ENCODE results near the gene ATP6V1G3.
"Not testable (repeated sequence)": the region's sequence is repeated elsewhere in the genome, so short reads cannot be mapped to it uniquely, and the experiment has no call there.

Gene ATP6V1G3

GRCh38 chr1:198491596-198491995 lies 48.9 kb downstream of the ATP6V1G3 start:
- H3K36me3 ChIP-seq, result no peaks in the 10 kb centered on the region
- no peaks in the 10 kb centered on the region for H4K20me1 ChIP-seq
- no peaks in the 10 kb centered on the region for H3K9me3 ChIP-seq
- TF ChIP-seq Cebpa-rat (IDR thresholded peaks at IDR 0.05), result no peak
- no peaks in the 10 kb centered on the region for H3K4me1 ChIP-seq
- no peak overlapping the region for H3K9ac ChIP-seq
- no peaks in the 10 kb centered on the region for H3K27me3 ChIP-seq
- H3K4me2 ChIP-seq, result no peak overlapping the region
- H3K27ac ChIP-seq, result no peak overlapping the region
- H3K4me3 ChIP-seq, result no peak overlapping the region

- Histone ChIP-seq H3K4me1 (no peaks in the 10 kb centered on the region), H3K4me2 (no peak overlapping the region), H3K36me3 (no peaks in the 10 kb centered on the region), H3K27me3 (no peaks in the 10 kb centered on the region), H3K9ac (no peak overlapping the region), H3K4me3 (no peak overlapping the region), H3K27ac (no peak overlapping the region), H4K20me1 (no peaks in the 10 kb centered on the region), H3K9me3 (no peaks in the 10 kb centered on the region)
- no peak for TF ChIP-seq Cebpa-rat (IDR thresholded peaks at IDR 0.05)
Measured at GRCh38 chr1:198491028-198491427, 49.5 kb downstream of the ATP6V1G3 start.

GRCh38 chr1:198490224-198490623 lies 50.3 kb downstream of the ATP6V1G3 start:
- Histone ChIP-seq H3K4me3 (no peak overlapping the region), H3K9me3 (no peaks in the 10 kb centered on the region), H3K36me3 (no peaks in the 10 kb centered on the region), H3K4me1 (no peaks in the 10 kb centered on the region), H3K27me3 (no peaks in the 10 kb centered on the region), H4K20me1 (no peaks in the 10 kb centered on the region), H3K27ac (no peak overlapping the region), H3K9ac (no peak overlapping the region), H3K4me2 (no peak overlapping the region)
- no peak for TF ChIP-seq Cebpa-rat (IDR thresholded peaks at IDR 0.05)

- Histone ChIP-seq H3K9me3 (no peaks in the 10 kb centered on the region), H3K27ac (no peak overlapping the region), H3K4me2 (no peak overlapping the region), H3K4me3 (no peak overlapping the region), H3K9ac (no peak overlapping the region), H3K4me1 (no peaks in the 10 kb centered on the region), H3K36me3 (no peaks in the 10 kb centered on the region), H3K27me3 (no peaks in the 10 kb centered on the region), H4K20me1 (no peaks in the 10 kb centered on the region)
- no peak for TF ChIP-seq Cebpa-rat (IDR thresholded peaks at IDR 0.05)
Measured at GRCh38 chr1:198486903-198487302, 53.6 kb downstream of the ATP6V1G3 start.

- Histone ChIP-seq H3K4me1 (no peaks in the 10 kb centered on the region), H3K4me3 (no peak overlapping the region), H3K9me3 (no peaks in the 10 kb centered on the region), H3K4me2 (no peak overlapping the region), H4K20me1 (no peaks in the 10 kb centered on the region), H3K36me3 (no peaks in the 10 kb centered on the region), H3K27ac (no peak overlapping the region), H3K9ac (no peak overlapping the region), H3K27me3 (no peaks in the 10 kb centered on the region)
- no peak for TF ChIP-seq Cebpa-rat (IDR thresholded peaks at IDR 0.05)
Measured at GRCh38 chr1:198483645-198484044, 56.8 kb downstream of the ATP6V1G3 start.

GRCh38 chr1:198483006-198483405 lies 57.5 kb downstream of the ATP6V1G3 start:
- Histone ChIP-seq H3K9ac (no peak overlapping the region), H3K9me3 (no peaks in the 10 kb centered on the region), H4K20me1 (no peaks in the 10 kb centered on the region), H3K4me2 (no peak overlapping the region), H3K4me3 (no peak overlapping the region), H3K27me3 (no peaks in the 10 kb centered on the region), H3K4me1 (no peaks in the 10 kb centered on the region), H3K27ac (no peak overlapping the region), H3K36me3 (no peaks in the 10 kb centered on the region)
- no peak for TF ChIP-seq Cebpa-rat (IDR thresholded peaks at IDR 0.05)

GRCh38 chr1:198481661-198482060 lies 58.8 kb downstream of the ATP6V1G3 start:
- TF ChIP-seq Cebpa-rat (IDR thresholded peaks at IDR 0.05), result no peak
- no peak overlapping the region for H3K27ac ChIP-seq
- H3K36me3 ChIP-seq, result no peaks in the 10 kb centered on the region
- no peaks in the 10 kb centered on the region for H3K27me3 ChIP-seq
- no peaks in the 10 kb centered on the region for H3K4me1 ChIP-seq
- no peaks in the 10 kb centered on the region for H4K20me1 ChIP-seq
- no peak overlapping the region for H3K4me2 ChIP-seq
- no peak overlapping the region for H3K9ac ChIP-seq
- H3K9me3 ChIP-seq, result no peaks in the 10 kb centered on the region
- H3K4me3 ChIP-seq, result no peak overlapping the region

GRCh38 chr1:198480876-198481275 lies 59.6 kb downstream of the ATP6V1G3 start:
- H3K27ac ChIP-seq, result no peak overlapping the region
- H3K9me3 ChIP-seq, result no peaks in the 10 kb centered on the region

GRCh38 chr1:198477354-198477753 lies 63.1 kb downstream of the ATP6V1G3 start:
- not testable (repeated sequence) for H3K9ac ChIP-seq, H3K4me2 ChIP-seq, H3K4me3 ChIP-seq, H3K9me3 ChIP-seq, H3K27ac ChIP-seq, H4K20me1 ChIP-seq, H3K36me3 ChIP-seq, H3K4me1 ChIP-seq, H3K27me3 ChIP-seq

More at GRCh38 chr1:198480876-198481275, 59.6 kb downstream of the ATP6V1G3 start:
- no peak overlapping the region for H3K4me2 ChIP-seq
- TF ChIP-seq Cebpa-rat (IDR thresholded peaks at IDR 0.05), result no peak
- H3K4me1 ChIP-seq, result no peaks in the 10 kb centered on the region
- no peaks in the 10 kb centered on the region for H3K27me3 ChIP-seq
- no peak overlapping the region for H3K9ac ChIP-seq
- no peaks in the 10 kb centered on the region for H3K36me3 ChIP-seq
- H3K4me3 ChIP-seq, result no peak overlapping the region
- H4K20me1 ChIP-seq, result no peaks in the 10 kb centered on the region
